H9 (cell line): Measurements from ENCODE around the gene ORMDL1. TPM values are rescaled to one million over a fixed set of nuclear protein-coding genes. Genes with fewer than 3 reads are reported as not detected.

Experiments used
- DNase-seq: peaks from one replicate; pipeline ENCODE4 v3.0.0-alpha.2; 2017
- H2AFZ ChIP-seq: one replicate; pipeline ENCODE4 v1.6.1; 2013; ENCODE audit warnings: mild to moderate bottlenecking, low read length, control low read depth, moderate library complexity
- H2AK5ac ChIP-seq: 2 replicates; pipeline ENCODE4 v1.6.1; 2013; ENCODE audit warnings: low read length, control low read depth, mixed read lengths; ENCODE audit not compliant: insufficient read length
- H2BK120ac ChIP-seq: one replicate; pipeline ENCODE4 v1.6.1; 2013; ENCODE audit warnings: low read depth, mild to moderate bottlenecking, low read length, control low read depth, inconsistent platforms; ENCODE audit not compliant: poor library complexity, severe bottlenecking
- H2BK12ac ChIP-seq: 2 replicates; pipeline ENCODE4 v1.6.1; 2013; ENCODE audit warnings: low read length, control low read depth, mixed read lengths, low read depth; ENCODE audit not compliant: insufficient read length
- H2BK15ac ChIP-seq: 2 replicates; pipeline ENCODE4 v1.6.1; 2013; ENCODE audit warnings: low read depth, low read length, control low read depth
- H2BK20ac ChIP-seq: one replicate; pipeline ENCODE4 v1.6.1; 2013; ENCODE audit warnings: low read depth, mild to moderate bottlenecking, low read length, control low read depth, inconsistent platforms; ENCODE audit not compliant: poor library complexity, severe bottlenecking
- H2BK5ac ChIP-seq: 2 replicates; pipeline ENCODE4 v1.6.1; 2013; ENCODE audit warnings: low read length, control low read depth, mixed read lengths; ENCODE audit not compliant: insufficient read length
- H3K14ac ChIP-seq: 2 replicates; pipeline ENCODE4 v1.6.1; 2013; ENCODE audit warnings: low read length, control low read depth; ENCODE audit not compliant: insufficient read depth
- H3K18ac ChIP-seq: 2 replicates; pipeline ENCODE4 v1.6.1; 2013; ENCODE audit warnings: low read depth, mild to moderate bottlenecking, mixed read lengths, low read length, control low read depth; ENCODE audit not compliant: insufficient read length
- H3K23ac ChIP-seq: 2 replicates; pipeline ENCODE4 v1.6.1; 2013; ENCODE audit warnings: low read length, control low read depth, mixed read lengths, low read depth; ENCODE audit not compliant: insufficient read length
- H3K23me2 ChIP-seq: 2 replicates; pipeline ENCODE4 v1.6.1; 2013; ENCODE audit warnings: low read depth, mild to moderate bottlenecking, mixed read lengths, low read length, control low read depth; ENCODE audit not compliant: insufficient read length, poor library complexity, severe bottlenecking
- H3K27ac ChIP-seq: 2 replicates; pipeline ENCODE4 v1.5.1; 2013; ENCODE audit warnings: low read length, control low read depth, mixed read lengths, low read depth; ENCODE audit not compliant: insufficient read length
- H3K27me3 ChIP-seq: 2 replicates; pipeline ENCODE4 v1.6.1; 2013; ENCODE audit warnings: low read length, control low read depth, inconsistent platforms; ENCODE audit not compliant: insufficient read depth
- H3K4ac ChIP-seq: 2 replicates; pipeline ENCODE4 v1.6.1; 2013; ENCODE audit warnings: low read depth, mild to moderate bottlenecking, control low read depth, inconsistent platforms, low read length, moderate library complexity
- H3K4me1 ChIP-seq: 2 replicates; pipeline ENCODE4 v1.6.1; 2013; ENCODE audit warnings: low read length, control low read depth, inconsistent platforms; ENCODE audit not compliant: insufficient read depth
- H3K4me2 ChIP-seq: 2 replicates; pipeline ENCODE4 v1.6.1; 2013; ENCODE audit warnings: low read length, control low read depth, mixed read lengths; ENCODE audit not compliant: insufficient read length, insufficient read depth
- H3K56ac ChIP-seq: 2 replicates; pipeline ENCODE4 v1.6.1; 2013; ENCODE audit warnings: low read depth, mild to moderate bottlenecking, mixed read lengths, low read length, control low read depth; ENCODE audit not compliant: insufficient read length
- H3K79me1 ChIP-seq: 2 replicates; pipeline ENCODE4 v1.6.1; 2013; ENCODE audit warnings: low read depth, mild to moderate bottlenecking, moderate library complexity, low read length, control low read depth, inconsistent platforms; ENCODE audit not compliant: insufficient read depth, poor library complexity, severe bottlenecking
- H3K79me2 ChIP-seq: 2 replicates; pipeline ENCODE4 v1.6.1; 2013; ENCODE audit warnings: low read length, control low read depth, inconsistent platforms; ENCODE audit not compliant: insufficient read depth
- H3K9ac ChIP-seq: 2 replicates; pipeline ENCODE4 v1.6.1; 2013; ENCODE audit warnings: low read length, control low read depth, mixed read lengths; ENCODE audit not compliant: insufficient read length; ENCODE audit errors: extremely low read depth
- H3K9me3 ChIP-seq: one replicate; pipeline ENCODE4 v1.6.1; 2013; ENCODE audit warnings: low read depth, low read length, inconsistent platforms; ENCODE audit not compliant: control insufficient read depth
- H3T11ph ChIP-seq: one replicate; pipeline ENCODE4 v1.6.1; 2013; ENCODE audit warnings: mild to moderate bottlenecking, low read length, control low read depth, inconsistent platforms
- H4K20me1 ChIP-seq: one replicate; pipeline ENCODE4 v1.6.1; 2013; ENCODE audit not compliant: control insufficient read depth, insufficient read length, insufficient read depth
- H4K5ac ChIP-seq: 2 replicates; pipeline ENCODE4 v1.6.1; 2013; ENCODE audit warnings: low read depth, mild to moderate bottlenecking, mixed read lengths, low read length, control low read depth; ENCODE audit not compliant: insufficient read length
- H4K8ac ChIP-seq: replicated peaks from 2 replicates; pipeline ENCODE4 v1.6.1; 2013; ENCODE audit warnings: low read length, control low read depth, mixed read lengths, low read depth; ENCODE audit not compliant: insufficient read length
- H4K91ac ChIP-seq: 2 replicates; pipeline ENCODE4 v1.6.1; 2013; ENCODE audit warnings: low read depth, mild to moderate bottlenecking, moderate library complexity, mixed read lengths, low read length, control low read depth; ENCODE audit not compliant: insufficient read length
- H3K27ac Mint-ChIP-seq, 3 experiments: 2 replicates in 2 of 3; 3 replicates in 1 of 3; pipeline ENCODE4 v1.8.0; 2020 to 2021; ENCODE audit warnings: mixed read lengths in 3 of 3, mild to moderate bottlenecking in 1 of 3, moderate library complexity in 1 of 3
- H3K27me3 Mint-ChIP-seq: 2 replicates; pipeline ENCODE4 v1.8.0; 2021; ENCODE audit warnings: low read depth, mild to moderate bottlenecking, moderate library complexity, mixed read lengths
- H3K36me3 Mint-ChIP-seq, 3 experiments: 2 replicates in 2 of 3; 3 replicates in 1 of 3; pipeline ENCODE4 v1.8.0; 2020 to 2021; ENCODE audit warnings: low read depth in 3 of 3, mixed read lengths in 3 of 3; ENCODE audit not compliant: insufficient read depth in 1 of 3
- H3K4me1 Mint-ChIP-seq, 2 experiments: 2 replicates each; pipeline ENCODE4 v1.8.0; 2020; ENCODE audit warnings: mixed read lengths in 2 of 2
- H3K4me3 Mint-ChIP-seq, 2 experiments: 2 replicates in 1 of 2; 3 replicates in 1 of 2; pipeline ENCODE4 v1.8.0; 2020 to 2021; ENCODE audit warnings: mild to moderate bottlenecking in 2 of 2, mixed read lengths in 2 of 2, moderate library complexity in 1 of 2
- H3K9me3 Mint-ChIP-seq, 2 experiments: 2 replicates in 1 of 2; 3 replicates in 1 of 2; pipeline ENCODE4 v1.8.0; 2020; ENCODE audit warnings: mild to moderate bottlenecking in 2 of 2, mixed read lengths in 2 of 2, moderate library complexity in 1 of 2
- CTCF ChIP-seq: fragments of 200-600 bp; sonication (generic); conservative IDR thresholded peaks from 3 replicates; pipeline ENCODE4 v1.8.0; 2021; ENCODE audit warnings: antibody characterized with exemption, mild to moderate bottlenecking
- total RNA-seq: library from RNA; stranded (reverse); gene quantifications from 2 replicates; pipeline ENCODE4 v1.2.1, GENCODE V29; 2021

ORMDL1 gene
- total RNA-seq, 1 experiment from 2014 or later, result 59.7 TPM

GRCh38 chr2:189726849-189727248 is 57.3 kb downstream of the ORMDL1 start:
- Histone ChIP-seq H4K91ac (no peak overlapping the region), H3T11ph (no peak overlapping the region), H2BK20ac (no peak overlapping the region), H2AFZ (no peak overlapping the region), H3K27ac (no peak overlapping the region), H3K23me2 (no peaks in the 10 kb centered on the region), H3K23ac (no peak overlapping the region), H2AK5ac (no peak overlapping the region), H3K27me3 (no peaks in the 10 kb centered on the region), H4K8ac (no peak overlapping the region), H3K9ac (no peak overlapping the region), H3K4ac (no peak overlapping the region), H4K20me1 (no peaks in the 10 kb centered on the region), H3K56ac (no peak overlapping the region), H4K5ac (no peak overlapping the region), H3K9me3 (no peaks in the 10 kb centered on the region), H3K4me2 (no peak overlapping the region), H3K79me1 (no peaks in the 10 kb centered on the region), H3K79me2 (no peaks in the 10 kb centered on the region), H3K14ac (no peak overlapping the region), H2BK5ac (no peak overlapping the region), H2BK120ac (no peak overlapping the region), H2BK12ac (no peak overlapping the region), H3K4me1 (no peaks in the 10 kb centered on the region), H2BK15ac (no peak overlapping the region), H3K18ac (no peak overlapping the region)
- H3K36me3 Mint-ChIP-seq, result no peaks in the 10 kb centered on the region
- DNase-seq, result no peak
- no peak for TF ChIP-seq CTCF
- H3K27me3 Mint-ChIP-seq, result no peaks in the 10 kb centered on the region
- H3K27ac Mint-ChIP-seq, result no peak overlapping the region
- no peaks in the 10 kb centered on the region for H3K4me1 Mint-ChIP-seq
- H3K9me3 Mint-ChIP-seq, result no peaks in the 10 kb centered on the region
- no peak overlapping the region for H3K4me3 Mint-ChIP-seq
